Measurements from ENCODE around the gene KBTBD12. TPM values are rescaled to one million over a fixed set of nuclear protein-coding genes. Genes with fewer than 3 reads are reported as not detected.
"Not testable (repeated sequence)": the region's sequence is repeated elsewhere in the genome, so short reads cannot be mapped to it uniquely, and the experiment has no call there.

The KBTBD12 gene
- total and polyA plus RNA-seq, 10 of the 15 experiments (the other 5 are each of a cell fraction or from before 2014, with no cell fraction given): 0.01 to 0.11 TPM; not detected in 8

DNA sequence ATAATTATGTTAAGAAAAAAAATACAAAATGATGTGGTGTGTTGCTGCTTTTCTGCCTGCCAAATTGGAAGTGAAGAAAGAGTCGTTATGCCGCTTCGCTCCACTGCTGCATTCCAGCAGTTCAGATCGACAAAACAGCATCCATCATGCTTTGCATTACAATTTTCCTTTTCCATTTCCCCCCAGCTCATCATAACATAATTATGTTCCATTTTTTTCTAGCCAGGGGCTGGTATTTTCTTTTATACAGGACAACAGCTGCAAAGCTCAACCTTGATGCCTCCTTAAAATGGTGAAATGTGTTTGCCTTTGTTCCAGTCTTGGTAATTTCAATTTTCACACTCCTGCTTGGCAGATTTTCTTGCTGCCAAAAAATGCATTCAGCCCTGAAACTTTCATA, 44.9 kb upstream of the KBTBD12 start:
- ChIA-PET CTCF (interaction anchor here (0.7 kb wide), 2 partner anchors 11 to 173 kb away, joined by 3 read pairs; no protein-coding TSS in a partner anchor), SMC1A (ENCODE audit: uncharacterized antibody, unreplicated experiment) (interaction anchor here (1.4 kb wide), 1 partner anchor 89 kb away, joined by 4 read pairs; no protein-coding TSS in a partner anchor), RAD21 (ENCODE audit: unreplicated experiment) (no interaction called here), POLR2A (interaction anchor here (0.6 kb wide), 1 partner anchor 272 kb away, joined by 3 read pairs; the partner anchor contains the start of gene MCM2)
- no peaks in the 10 kb centered on the region for H3K4me1 ChIP-seq (ENCODE audit: control insufficient read depth, insufficient read depth, low read length)
- intact Hi-C loops (cut with micrococcal nuclease; ENCODE audit: unreplicated experiment): no loop called here
- no peaks in the 10 kb centered on the region for H3K79me2 ChIP-seq (ENCODE audit: control insufficient read depth, insufficient read depth, low read length)
- H3K27me3 ChIP-seq (replicated peaks in 1 of 2; ENCODE audit: control insufficient read depth in 2 of 2, insufficient read depth in 2 of 2, low read length in 1 of 2): no peaks in the 10 kb centered on the region
- no peak overlapping the region for H3K9ac ChIP-seq (ENCODE audit: control insufficient read depth, insufficient read depth, low read length)
- ATAC-seq: no peak
- no peak overlapping the region for H3K4me3 ChIP-seq
- no peak for FAIRE-seq
- no peak for TF ChIP-seq REST (IDR thresholded peaks at IDR 0.05; ENCODE audit: low read depth, low read length)
- TF ChIP-seq PRDM15 (CRISPR knock-in tag; IDR thresholded peaks at IDR 0.05): no peak
- no peak for TF ChIP-seq SMAD1 (IDR thresholded peaks at IDR 0.05; ENCODE audit: low read depth, partially characterized antibody)
- no peak for TF ChIP-seq ZNF274 (IDR thresholded peaks at IDR 0.05; ENCODE audit: insufficient read depth, insufficient read length)
- no peak for TF ChIP-seq ASH2L (IDR thresholded peaks at IDR 0.05; ENCODE audit: borderline replicate concordance, low read depth)
- DNase-seq (ENCODE audit: low read depth, low spot score): no peak
- no peaks in the 10 kb centered on the region for H4K20me1 ChIP-seq (ENCODE audit: control insufficient read depth, insufficient read depth)
- no peaks in the 10 kb centered on the region for H3K36me3 ChIP-seq (ENCODE audit: control insufficient read depth in 2 of 2, insufficient read depth in 2 of 2, low read length in 1 of 2)
- WGBS (ENCODE audit: insufficient coverage, insufficient replicate concordance, low lambda C conversion rate, missing lambda C conversion rate): 72% methylated on average over 4 of the region's 4 CpGs
- H3K4me2 ChIP-seq (ENCODE audit: control insufficient read depth, insufficient read depth): no peak overlapping the region
- H2AFZ ChIP-seq (ENCODE audit: control insufficient read depth, low read depth, low read length): no peak overlapping the region
- H3K27ac ChIP-seq (ENCODE audit: control insufficient read depth, insufficient read depth): no peak overlapping the region
- no TSS peak for BruUV-seq (replicated peaks)
- in situ Hi-C loops (cut with MboI): no loop called here
- no peaks in the 10 kb centered on the region for H3K9me3 ChIP-seq (replicated peaks; ENCODE audit: control insufficient read depth, insufficient read depth, low read length)

DNA sequence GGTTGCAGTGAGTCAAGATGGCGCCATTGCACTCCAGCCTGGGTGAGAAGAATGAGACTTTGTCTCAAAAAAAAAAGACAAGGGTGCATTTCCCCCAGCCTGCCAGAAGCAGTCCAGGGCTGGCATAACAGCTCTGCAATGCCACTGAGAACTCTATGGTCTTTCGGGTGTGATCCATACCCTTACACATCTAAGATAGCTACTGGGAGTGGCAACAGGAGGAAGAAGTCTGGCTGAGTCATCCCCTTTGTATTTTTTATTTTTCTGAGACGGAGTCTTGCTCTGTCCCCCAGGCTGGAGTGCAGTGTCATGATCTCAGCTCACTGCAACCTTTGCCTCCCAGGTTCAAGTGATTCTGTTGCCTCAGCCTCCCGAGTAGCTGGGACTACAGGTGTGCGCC, 40.9 kb upstream of the KBTBD12 start:
- H4K20me1 ChIP-seq (ENCODE audit: control insufficient read depth, insufficient read depth); H3K27ac ChIP-seq (ENCODE audit: control insufficient read depth, insufficient read depth); FAIRE-seq; in situ Hi-C loops (cut with MboI); H3K9ac ChIP-seq (ENCODE audit: control insufficient read depth, insufficient read depth, low read length); ATAC-seq; RAD21 ChIA-PET (ENCODE audit: unreplicated experiment); H3K36me3 ChIP-seq (ENCODE audit: control insufficient read depth in 2 of 2, insufficient read depth in 2 of 2, low read length in 1 of 2); H3K4me2 ChIP-seq (ENCODE audit: control insufficient read depth, insufficient read depth); H3K79me2 ChIP-seq (ENCODE audit: control insufficient read depth, insufficient read depth, low read length); H3K27me3 ChIP-seq (replicated peaks in 1 of 2; ENCODE audit: control insufficient read depth in 2 of 2, insufficient read depth in 2 of 2, low read length in 1 of 2); H3K9me3 ChIP-seq (replicated peaks; ENCODE audit: control insufficient read depth, insufficient read depth, low read length); H2AFZ ChIP-seq (ENCODE audit: control insufficient read depth, low read depth, low read length); H3K4me1 ChIP-seq (ENCODE audit: control insufficient read depth, insufficient read depth, low read length); H3K4me3 ChIP-seq; BruUV-seq (replicated peaks); POLR2A ChIA-PET; intact Hi-C loops (cut with micrococcal nuclease; ENCODE audit: unreplicated experiment); DNase-seq (ENCODE audit: low read depth, low spot score): not testable (repeated sequence)
- 36% methylated on average over 5 of the region's 5 CpGs for WGBS (ENCODE audit: insufficient coverage, insufficient replicate concordance, low lambda C conversion rate, missing lambda C conversion rate)
- SMC1A ChIA-PET (ENCODE audit: uncharacterized antibody, unreplicated experiment): interaction anchor here (1.2 kb wide), 1 partner anchor 15 kb away, joined by 3 read pairs; no protein-coding TSS in a partner anchor
- CTCF ChIA-PET: interaction anchor here (1.5 kb wide), 1 partner anchor 85 kb away, joined by 3 read pairs; no protein-coding TSS in a partner anchor

Data from GM12878 (cell line).